ENCODE measurements around the gene OR6C2.

OR6C2 gene

DNA sequence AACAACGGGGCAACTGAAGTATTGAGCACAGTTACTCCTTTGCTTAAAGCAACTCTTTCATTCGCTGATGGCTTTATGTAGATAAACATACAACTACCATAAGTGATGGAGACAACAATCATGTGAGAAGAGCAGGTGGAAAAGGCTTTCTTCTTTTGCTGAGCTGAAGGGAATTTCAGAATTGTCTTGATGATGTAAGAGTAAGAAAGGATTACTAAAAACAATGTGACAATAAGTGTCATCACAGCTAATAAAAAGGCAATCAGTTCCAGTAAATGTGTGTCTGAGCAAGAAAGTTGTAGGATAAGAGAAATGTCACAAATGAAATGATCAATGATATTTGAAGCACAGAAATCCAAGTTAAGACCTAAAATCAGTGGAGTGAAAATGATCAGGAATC, 25.4 kb downstream of the OR6C2 start:
- H3K9me3 ChIP-seq (ENCODE audit: control insufficient read depth, insufficient read depth, low read depth, low read length): no peaks in the 10 kb centered on the region
- H3K4me1 ChIP-seq (ENCODE audit: control insufficient read depth, insufficient read depth, low read length): no peaks in the 10 kb centered on the region
- TF ChIP-seq ZIC2 (tag by site-specific recombination; IDR thresholded peaks at IDR 0.05): no peak
- no peak for TF ChIP-seq SALL2 (tag by site-specific recombination; IDR thresholded peaks at IDR 0.05; ENCODE audit: borderline replicate concordance)
- TF ChIP-seq ZNF747 (tag by site-specific recombination; IDR thresholded peaks at IDR 0.05): no peak
- no peak for TF ChIP-seq ZBTB8A (tag by site-specific recombination; IDR thresholded peaks at IDR 0.05)
- no peak for TF ChIP-seq SCRT2 (tag by site-specific recombination; IDR thresholded peaks at IDR 0.05)
- no peak for TF ChIP-seq PATZ1 (tag by site-specific recombination; IDR thresholded peaks at IDR 0.05)
- no peak for TF ChIP-seq ZNF248 (tag by site-specific recombination; IDR thresholded peaks at IDR 0.05)
- TF ChIP-seq ZNF148 (tag by site-specific recombination; IDR thresholded peaks at IDR 0.05; ENCODE audit: borderline replicate concordance): no peak
- no peak for TF ChIP-seq ZNF777 (tag by site-specific recombination; IDR thresholded peaks at IDR 0.05; ENCODE audit: borderline replicate concordance)
- no peak for TF ChIP-seq ZBTB44 (tag by site-specific recombination; IDR thresholded peaks at IDR 0.05)
- no peak for TF ChIP-seq ZNF48 (tag by site-specific recombination; IDR thresholded peaks at IDR 0.05)
- no peak for TF ChIP-seq KLF8 (tag by site-specific recombination; IDR thresholded peaks at IDR 0.05)
- H3K4me3 ChIP-seq (ENCODE audit: low read depth, low read length): no peak overlapping the region
- H3K36me3 ChIP-seq (ENCODE audit: control insufficient read depth in 2 of 2, insufficient read depth in 1 of 2, low read length in 2 of 2): no peaks in the 10 kb centered on the region
- ChIA-PET POLR2A (no interaction called here), CTCF (no interaction called here)
- no peak overlapping the region for H3K27ac ChIP-seq (ENCODE audit: extremely low read depth, low read depth, low read length)

GRCh38 chr12:55470088-55470829, 26.4 kb downstream of the OR6C2 start, which contains the start of gene OR6C70:
Gene OR6C70, minus strand, starts transcription at chr12:55470138. Its CDS starts 0 bp downstream, at chr12:55470138.
- no peaks in the 10 kb centered on the region for H3K36me3 ChIP-seq (ENCODE audit: control insufficient read depth in 2 of 2, insufficient read depth in 1 of 2, low read length in 2 of 2)
- CTCF ChIA-PET: interaction anchor here (0.7 kb wide), 1 partner anchor 746 kb away, joined by 3 read pairs; no protein-coding TSS in a partner anchor
- POLR2A ChIA-PET: no interaction called here

DNA sequence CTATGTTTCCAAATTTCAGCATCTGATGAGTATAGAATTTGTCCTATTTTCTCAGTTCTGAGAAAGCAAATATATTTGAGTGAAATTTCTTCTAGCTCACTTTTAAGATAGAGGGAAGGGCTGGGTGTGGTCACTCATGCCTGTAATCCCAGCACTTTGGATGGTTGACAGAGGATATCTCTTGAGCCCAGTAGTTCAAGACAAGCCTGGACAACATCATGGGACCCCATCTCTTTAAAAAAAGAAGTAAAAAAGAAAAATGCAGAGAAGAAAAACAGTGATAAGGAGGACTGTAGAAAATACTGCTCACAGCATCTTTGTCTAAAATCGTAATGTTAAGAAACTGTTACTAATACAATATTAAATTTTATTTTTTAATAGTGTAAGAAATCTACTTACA, 28.4 kb downstream of the OR6C2 start:
- Histone ChIP-seq H3K9me3 (ENCODE audit: control insufficient read depth, insufficient read depth, low read depth, low read length) (no peaks in the 10 kb centered on the region), H3K36me3 (ENCODE audit: control insufficient read depth in 2 of 2, insufficient read depth in 1 of 2, low read length in 2 of 2) (no peaks in the 10 kb centered on the region), H3K4me1 (ENCODE audit: control insufficient read depth, insufficient read depth, low read length) (no peaks in the 10 kb centered on the region), H3K4me3 (ENCODE audit: low read depth, low read length) (no peak overlapping the region), H3K27ac (ENCODE audit: extremely low read depth, low read depth, low read length) (no peak overlapping the region)
- ChIA-PET POLR2A (no interaction called here), CTCF (interaction anchor here (0.7 kb wide), 2 partner anchors 9 to 11 kb away, joined by 3 to 4 read pairs; no protein-coding TSS in a partner anchor)
- TF ChIP-seq ZSCAN16 (tag by site-specific recombination; IDR thresholded peaks at IDR 0.05) (no peak), ZNF274 (IDR thresholded peaks at IDR 0.05; ENCODE audit: low read length) (no peak), ZNF274 (tag by site-specific recombination; IDR thresholded peaks at IDR 0.05; ENCODE audit: borderline replicate concordance) (no peak), ZNF704 (tag by site-specific recombination; IDR thresholded peaks at IDR 0.05) (no peak), REPIN1 (tag by site-specific recombination; IDR thresholded peaks at IDR 0.05; ENCODE audit: low read depth) (no peak), ZNF10 (tag by site-specific recombination; IDR thresholded peaks at IDR 0.05) (no peak), ZNF747 (tag by site-specific recombination; IDR thresholded peaks at IDR 0.05) (no peak)
- TF ChIP-seq, protein P1, sequence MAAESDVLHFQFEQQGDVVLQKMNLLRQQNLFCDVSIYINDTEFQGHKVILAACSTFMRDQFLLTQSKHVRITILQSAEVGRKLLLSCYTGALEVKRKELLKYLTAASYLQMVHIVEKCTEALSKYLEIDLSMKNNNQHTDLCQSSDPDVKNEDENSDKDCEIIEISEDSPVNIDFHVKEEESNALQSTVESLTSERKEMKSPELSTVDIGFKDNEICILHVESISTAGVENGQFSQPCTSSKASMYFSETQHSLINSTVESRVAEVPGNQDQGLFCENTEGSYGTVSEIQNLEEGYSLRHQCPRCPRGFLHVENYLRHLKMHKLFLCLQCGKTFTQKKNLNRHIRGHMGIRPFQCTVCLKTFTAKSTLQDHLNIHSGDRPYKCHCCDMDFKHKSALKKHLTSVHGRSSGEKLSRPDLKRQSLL (tag by site-specific recombination; IDR thresholded peaks at IDR 0.05): no peak
- TF ChIP-seq, protein P2, sequence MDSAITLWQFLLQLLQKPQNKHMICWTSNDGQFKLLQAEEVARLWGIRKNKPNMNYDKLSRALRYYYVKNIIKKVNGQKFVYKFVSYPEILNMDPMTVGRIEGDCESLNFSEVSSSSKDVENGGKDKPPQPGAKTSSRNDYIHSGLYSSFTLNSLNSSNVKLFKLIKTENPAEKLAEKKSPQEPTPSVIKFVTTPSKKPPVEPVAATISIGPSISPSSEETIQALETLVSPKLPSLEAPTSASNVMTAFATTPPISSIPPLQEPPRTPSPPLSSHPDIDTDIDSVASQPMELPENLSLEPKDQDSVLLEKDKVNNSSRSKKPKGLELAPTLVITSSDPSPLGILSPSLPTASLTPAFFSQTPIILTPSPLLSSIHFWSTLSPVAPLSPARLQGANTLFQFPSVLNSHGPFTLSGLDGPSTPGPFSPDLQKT (IDR thresholded peaks at IDR 0.05; ENCODE audit: borderline replicate concordance, low read depth, low read length): no peak

More at GRCh38 chr12:55470088-55470829, 26.4 kb downstream of the OR6C2 start, which contains the start of gene OR6C70:
- H3K27ac ChIP-seq (ENCODE audit: extremely low read depth, low read depth, low read length): no peak within 1 kb of the TSS
- no peaks in the 10 kb centered on the region for H3K4me1 ChIP-seq (ENCODE audit: control insufficient read depth, insufficient read depth, low read length)
- no peaks in the 10 kb centered on the region for H3K9me3 ChIP-seq (ENCODE audit: control insufficient read depth, insufficient read depth, low read depth, low read length)
- H3K4me3 ChIP-seq (ENCODE audit: low read depth, low read length): no peak within 1 kb of the TSS
- TF ChIP-seq ZNF202 (tag by site-specific recombination; IDR thresholded peaks at IDR 0.05; ENCODE audit: borderline replicate concordance) (no peak), GLIS1 (tag by site-specific recombination; IDR thresholded peaks at IDR 0.05) (peak; percentile 9; the same call in 1 of the 2 replicates), ZEB2 (tag by site-specific recombination; IDR thresholded peaks at IDR 0.05) (no peak)

All from HEK293 (cell line).